SK-N-MC (cell line): ENCODE data around the gene FANCB.

Experiments
- DNase-seq: peaks from one replicate; pipeline ENCODE4 v3.0.0-alpha.2; 2011; ENCODE audit warnings: low read depth, low spot score
- H3K27ac ChIP-seq: fragments of 200-600 bp; sonication (generic); 2 replicates; pipeline ENCODE4 v1.5.1; 2016; ENCODE audit warnings: mixed run types
- H3K36me3 ChIP-seq: fragments of 200-600 bp; sonication (generic); 2 replicates; pipeline ENCODE4 v1.6.1; 2017; ENCODE audit warnings: antibody characterized with exemption, low read length, mixed read lengths; ENCODE audit not compliant: insufficient read depth
- H3K4me3 ChIP-seq: fragments of 200-600 bp; sonication (generic); 2 replicates; pipeline ENCODE4 v1.5.1; 2016
- H3K9ac ChIP-seq: fragments of 200-600 bp; sonication (generic); 2 replicates; pipeline ENCODE4 v1.8.0; 2017; ENCODE audit warnings: mixed run types, mixed read lengths; ENCODE audit not compliant: insufficient read length
- H3K9me3 ChIP-seq: fragments of 200-600 bp; sonication (generic); 2 replicates; pipeline ENCODE4 v1.6.1; 2017; ENCODE audit warnings: low read depth, mild to moderate bottlenecking, antibody characterized with exemption, low read length, moderate library complexity, mixed read lengths
- EZH2 ChIP-seq: fragments of 200-600 bp; sonication (generic); IDR thresholded peaks from one replicate; pipeline ENCODE4 v1.6.1; 2017; ENCODE audit warnings: antibody characterized with exemption
- FOXP2 ChIP-seq: optimal IDR thresholded peaks from 2 replicates; pipeline ENCODE3; 2011; ENCODE audit warnings: mild to moderate bottlenecking, moderate library complexity; ENCODE audit not compliant: insufficient read depth; ENCODE audit errors: extremely low read length, control extremely low read depth
- POLR2AphosphoS5 ChIP-seq: IDR thresholded peaks from 2 replicates; pipeline ENCODE4 v1.6.1; 2012; ENCODE audit warnings: mild to moderate bottlenecking, low read depth, low read length, borderline replicate concordance

The FANCB gene

DNA sequence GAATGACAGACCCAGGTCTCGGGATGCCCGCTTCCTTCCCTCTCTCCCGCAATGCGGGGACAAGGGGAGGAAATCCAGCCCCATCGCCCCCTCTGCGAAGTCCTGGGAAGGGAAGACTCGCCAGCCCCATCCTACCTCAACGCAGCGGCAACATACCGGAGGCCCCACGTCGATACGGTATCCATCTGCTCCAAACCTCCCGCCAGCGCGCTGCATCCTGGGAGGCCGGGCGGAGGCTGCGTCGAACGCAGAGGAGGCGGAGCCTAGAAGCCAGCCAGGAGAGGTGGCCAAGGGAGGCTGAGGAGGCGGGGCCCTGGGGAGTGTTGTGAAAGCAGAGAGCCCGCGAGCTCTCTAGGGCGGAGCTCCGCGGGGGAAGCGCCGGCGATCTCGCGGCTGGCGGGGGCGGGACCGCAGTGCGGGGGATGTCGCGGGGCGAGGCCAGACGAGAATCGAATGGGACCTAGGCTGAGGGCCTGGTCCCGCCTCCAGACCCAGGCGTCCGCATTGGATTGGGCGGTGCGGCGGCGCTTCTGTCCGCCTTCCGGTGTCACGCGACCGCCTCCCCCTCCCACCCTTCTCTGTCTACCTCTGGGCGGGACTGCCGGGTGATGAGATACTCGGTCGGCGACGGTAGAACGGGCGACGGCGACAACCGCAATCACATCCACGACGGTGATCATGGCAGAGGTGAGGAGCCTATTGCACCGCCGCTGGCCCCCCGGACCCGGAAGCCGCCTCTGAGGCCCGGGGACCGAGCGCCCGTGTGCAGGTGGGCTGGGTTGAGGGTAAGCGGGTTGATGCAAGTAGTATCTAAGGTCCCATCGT is at the start of gene FANCB, which contains the start of gene MOSPD2:
TSS of gene FANCB (minus strand) at position 219 of the 825 bp plus-strand sequence. CDS start 7,559 bp downstream, outside the sequence.
TSS of gene MOSPD2 (plus strand) at position 571 of the 825 bp plus-strand sequence. CDS start at position 679, 108 bp downstream.
- no peak within 1 kb of the TSS for H3K27ac ChIP-seq
- 0 out of 2 replicates have a peak, but pooled peaks cover 4% of the 10 kb centered on the region for H3K9me3 ChIP-seq
- H3K36me3 ChIP-seq: peaks cover 8% of the 10 kb centered on the region
- TF ChIP-seq POLR2AphosphoS5 (peak; percentile 73; the same call in 1 of the 2 replicates), EZH2 (no peak)
- H3K9ac ChIP-seq: peak within 1 kb of the TSS; percentile 79
- peak; percentile 30 for DNase-seq
- peak within 1 kb of the TSS; percentile 83 for H3K4me3 ChIP-seq

DNA sequence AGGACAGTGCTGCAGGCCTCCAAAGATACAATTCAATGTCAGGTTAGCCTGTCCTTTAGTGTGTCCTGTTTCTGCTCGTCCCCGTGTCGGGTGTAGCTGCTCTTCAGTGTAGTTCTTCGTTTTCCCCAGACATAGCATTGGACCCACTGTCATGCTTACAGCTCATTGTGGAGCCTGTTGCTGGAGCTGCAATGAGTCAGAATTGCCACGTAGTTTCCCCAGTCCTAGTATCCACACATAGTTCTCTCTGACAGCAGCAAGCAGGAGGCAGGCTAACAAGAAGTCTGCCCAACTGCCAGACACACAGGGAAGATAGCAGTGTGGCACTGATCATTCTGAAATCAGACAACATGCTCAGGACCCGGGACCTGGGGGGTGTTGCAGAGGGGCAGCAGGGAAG is 49.6 kb upstream of the FANCB start:
- H3K4me3 ChIP-seq: no peak overlapping the region
- no peak for DNase-seq
- H3K9me3 ChIP-seq: no peaks in the 10 kb centered on the region
- H3K9ac ChIP-seq: no peak overlapping the region
- H3K27ac ChIP-seq: no peak overlapping the region
- no peaks in the 10 kb centered on the region for H3K36me3 ChIP-seq
- no peak for TF ChIP-seq FOXP2
- no peak for TF ChIP-seq EZH2
- no peak for TF ChIP-seq POLR2AphosphoS5

DNA sequence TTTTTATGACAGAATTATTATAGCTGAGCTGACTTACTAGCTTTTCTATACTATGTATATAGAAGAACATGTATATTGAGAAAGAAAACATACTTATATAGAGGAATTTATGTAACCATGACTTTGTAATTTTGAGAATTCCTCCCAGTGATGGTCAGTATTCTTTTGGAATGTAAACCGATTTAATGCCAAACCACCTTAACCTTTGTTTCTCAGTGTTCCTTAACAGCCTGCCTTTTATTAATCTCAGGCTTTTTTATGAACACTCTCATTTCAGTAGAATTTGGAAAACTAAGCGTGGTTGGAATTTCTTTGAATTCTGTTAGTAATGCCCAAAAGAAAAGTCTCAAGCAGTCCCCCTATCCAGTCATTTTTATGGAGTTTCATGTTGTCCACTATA is 47.3 kb upstream of the FANCB start:
- no peak overlapping the region for H3K27ac ChIP-seq
- DNase-seq: no peak

GRCh38 chrX:14919407-14919806 is 46.5 kb upstream of the FANCB start:
- TF ChIP-seq POLR2AphosphoS5: no peak
- no peak for TF ChIP-seq EZH2
- TF ChIP-seq FOXP2: no peak
- no peaks in the 10 kb centered on the region for H3K9me3 ChIP-seq
- no peaks in the 10 kb centered on the region for H3K36me3 ChIP-seq
- no peak for DNase-seq
- H3K9ac ChIP-seq: no peak overlapping the region
- H3K27ac ChIP-seq: no peak overlapping the region
- H3K4me3 ChIP-seq: no peak overlapping the region

More for the DNA sequence above, 47.3 kb upstream of the FANCB start:
- TF ChIP-seq FOXP2 (no peak), POLR2AphosphoS5 (no peak), EZH2 (no peak)
- Histone ChIP-seq H3K36me3 (no peaks in the 10 kb centered on the region), H3K9me3 (no peaks in the 10 kb centered on the region), H3K9ac (no peak overlapping the region), H3K4me3 (no peak overlapping the region)

DNA sequence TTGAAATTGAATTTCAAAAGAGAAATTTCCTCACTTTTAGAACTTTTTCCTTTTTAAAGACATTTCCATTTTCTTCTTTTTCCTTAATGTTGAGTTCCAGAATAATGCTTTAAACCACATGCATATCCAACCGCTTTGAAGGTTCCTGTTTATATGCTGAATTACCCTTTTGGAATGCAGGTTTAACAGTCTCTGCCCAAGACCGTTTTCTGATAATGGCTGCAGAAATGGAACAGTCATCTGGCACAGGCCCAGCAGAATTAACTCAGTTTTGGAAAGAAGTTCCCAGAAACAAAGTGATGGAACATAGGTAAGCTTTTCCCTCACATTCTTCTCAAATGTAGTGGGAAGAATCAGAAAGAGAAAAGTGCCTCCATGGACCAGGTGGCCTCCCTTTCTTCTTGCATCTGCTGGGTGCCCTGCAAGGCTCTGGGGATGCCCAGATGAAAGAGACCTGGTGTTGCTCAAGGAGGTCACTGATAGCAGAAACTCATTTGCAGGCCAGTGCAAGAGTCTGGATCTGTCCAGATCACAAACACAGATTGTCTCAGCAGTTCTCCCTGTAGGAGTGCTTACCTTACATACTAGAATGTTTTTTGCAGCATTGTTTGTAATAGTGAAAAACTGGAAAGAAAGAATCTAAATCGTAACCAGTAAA is 43.3 kb upstream of the FANCB start:
- TF ChIP-seq EZH2 (no peak), FOXP2 (no peak), POLR2AphosphoS5 (no peak)
- no peak overlapping the region for H3K9ac ChIP-seq
- H3K27ac ChIP-seq: no peak overlapping the region
- no peak for DNase-seq
- no peak overlapping the region for H3K4me3 ChIP-seq
- no peaks in the 10 kb centered on the region; the same call in 1 of the 2 replicates for H3K36me3 ChIP-seq
- no peaks in the 10 kb centered on the region for H3K9me3 ChIP-seq

- DNase-seq: no peak
- Histone ChIP-seq H3K4me3 (no peak overlapping the region), H3K27ac (no peak overlapping the region), H3K9me3 (no peaks in the 10 kb centered on the region), H3K36me3 (no peaks in the 10 kb centered on the region; the same call in 1 of the 2 replicates), H3K9ac (no peak overlapping the region)
- TF ChIP-seq FOXP2: no peak
Measured at GRCh38 chrX:14915596-14915995, 42.7 kb upstream of the FANCB start.

DNA sequence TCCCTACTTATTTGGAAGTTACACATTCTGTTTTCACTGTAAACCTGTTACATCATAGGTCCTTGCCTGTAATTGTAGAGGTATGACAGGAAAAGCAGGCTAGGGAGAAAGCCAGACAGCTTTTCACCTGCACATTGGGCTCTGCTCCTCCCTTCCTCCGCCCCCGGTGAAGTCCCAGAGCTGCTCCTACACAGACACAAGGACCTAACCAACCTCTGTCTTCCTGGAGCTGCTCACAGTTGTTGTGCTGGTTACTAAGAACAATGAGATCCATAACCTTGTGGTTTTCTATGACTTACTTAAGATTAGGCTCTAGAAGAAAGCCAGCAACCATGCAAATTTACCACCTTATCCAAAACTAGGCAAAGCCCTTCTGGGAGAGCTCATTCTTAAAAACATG is 40.4 kb upstream of the FANCB start:
- H3K36me3 ChIP-seq: no peaks in the 10 kb centered on the region; the same call in 1 of the 2 replicates
- TF ChIP-seq POLR2AphosphoS5 (no peak), EZH2 (no peak), FOXP2 (no peak)
- no peak overlapping the region for H3K27ac ChIP-seq
- no peak overlapping the region for H3K9ac ChIP-seq
- no peak overlapping the region for H3K4me3 ChIP-seq
- H3K9me3 ChIP-seq: no peaks in the 10 kb centered on the region
- no peak for DNase-seq

- DNase-seq: no peak
- peaks cover 5% of the 10 kb centered on the region; the same call in 1 of the 2 replicates for H3K36me3 ChIP-seq
- H3K9ac ChIP-seq: no peak overlapping the region
- H3K9me3 ChIP-seq: no peaks in the 10 kb centered on the region
- no peak overlapping the region for H3K4me3 ChIP-seq
- TF ChIP-seq POLR2AphosphoS5 (no peak), EZH2 (no peak), FOXP2 (no peak)
- H3K27ac ChIP-seq: no peak overlapping the region
Measured at GRCh38 chrX:14903891-14904290, 31.0 kb upstream of the FANCB start.

GRCh38 chrX:14902537-14902936 is 29.7 kb upstream of the FANCB start:
- TF ChIP-seq FOXP2 (no peak), EZH2 (no peak), POLR2AphosphoS5 (no peak)
- Histone ChIP-seq H3K27ac (no peak overlapping the region), H3K9ac (no peak overlapping the region), H3K36me3 (peaks cover 5% of the 10 kb centered on the region; the same call in 1 of the 2 replicates), H3K4me3 (no peak overlapping the region), H3K9me3 (no peaks in the 10 kb centered on the region)
- DNase-seq: no peak
